ENCODE data around the gene KIAA0040. TPM values are rescaled to one million over a fixed set of nuclear protein-coding genes. Genes with fewer than 3 reads are reported as not detected.

The KIAA0040 gene
- total RNA-seq, 1 experiment from 2014 or later = 24.9 TPM

GRCh38 chr1:175126347-175126746 lies 66.2 kb downstream of the KIAA0040 start:
- TF ChIP-seq CTCF (IDR thresholded peaks at IDR 0.05; ENCODE audit: insufficient read depth in 1 of 2, low read depth in 1 of 2, low read length in 1 of 2, severe bottlenecking in 1 of 2, unreplicated experiment in 1 of 2) = no peak
- no peak for DNase-seq
- CTCF ChIA-PET = interaction anchor here (2.5 kb wide), 1 partner anchor 97 kb away, joined by 141 read pairs; no protein-coding TSS in a partner anchor
- POLR2A ChIA-PET = no interaction called here
- H3K27me3 ChIP-seq (replicated peaks; ENCODE audit: control insufficient read depth, insufficient read depth, low read length) = no peaks in the 10 kb centered on the region
- Mint-ChIP-seq H3K9me3 (ENCODE audit: unreplicated experiment) (no peaks in the 10 kb centered on the region), H3K4me3 (ENCODE audit: unreplicated experiment) (no peak overlapping the region), H3K27ac (ENCODE audit: unreplicated experiment) (no peak overlapping the region), H3K36me3 (ENCODE audit: insufficient read depth, unreplicated experiment) (no peaks in the 10 kb centered on the region), H3K4me1 (ENCODE audit: low read depth, unreplicated experiment) (no peaks in the 10 kb centered on the region), H3K27me3 (ENCODE audit: insufficient read depth, unreplicated experiment) (peaks cover 2% of the 10 kb centered on the region)
- no TSS peak for BruUV-seq (replicated peaks)
- H3K4me1 ChIP-seq = peaks cover 9% of the 10 kb centered on the region
- H3K9me3 ChIP-seq = no peaks in the 10 kb centered on the region
- H3K36me3 ChIP-seq (ENCODE audit: control insufficient read depth, insufficient read depth, low read length) = no peaks in the 10 kb centered on the region
- intact Hi-C loops (cut with micrococcal nuclease; ENCODE audit: unreplicated experiment) = no loop called here
- H3K4me3 ChIP-seq (ENCODE audit: low read depth, low read length) = no peak overlapping the region

DNA sequence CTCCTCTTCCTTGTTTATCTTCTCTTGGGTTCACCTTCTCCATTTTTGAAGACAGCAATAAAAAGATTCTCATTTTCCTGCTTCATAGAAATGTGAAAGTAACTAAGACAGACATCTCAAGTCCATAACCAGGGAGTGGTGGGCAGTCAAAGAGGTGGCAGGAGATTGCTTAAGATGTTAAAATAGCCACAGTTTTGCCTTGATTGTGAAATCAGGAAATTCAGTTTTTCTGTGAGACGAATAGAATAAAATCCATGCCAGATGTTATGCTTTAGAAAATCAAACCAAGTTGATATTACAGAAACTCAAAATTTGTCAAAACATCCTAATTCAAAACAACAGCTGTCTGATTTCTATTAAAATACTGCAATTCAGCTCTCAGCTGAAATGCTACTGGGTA lies 67.7 kb downstream of the KIAA0040 start:
- no TSS peak for BruUV-seq (replicated peaks)
- no peaks in the 10 kb centered on the region for H3K4me1 Mint-ChIP-seq (ENCODE audit: low read depth, unreplicated experiment)
- no peak overlapping the region for H3K27ac Mint-ChIP-seq (ENCODE audit: unreplicated experiment)
- no peak overlapping the region for H3K4me3 Mint-ChIP-seq (ENCODE audit: unreplicated experiment)
- H3K9me3 ChIP-seq = no peaks in the 10 kb centered on the region
- intact Hi-C loops (cut with micrococcal nuclease; ENCODE audit: unreplicated experiment) = loop anchor here (1.0 kb wide), 3 partner anchors 49 to 355 kb away; no protein-coding TSS in a partner anchor
- H3K9me3 Mint-ChIP-seq (ENCODE audit: unreplicated experiment) = no peaks in the 10 kb centered on the region
- no peaks in the 10 kb centered on the region for H3K36me3 ChIP-seq (ENCODE audit: control insufficient read depth, insufficient read depth, low read length)
- H3K27me3 Mint-ChIP-seq (ENCODE audit: insufficient read depth, unreplicated experiment) = peaks cover 2% of the 10 kb centered on the region
- POLR2A ChIA-PET = interaction anchor here (0.8 to 1.1 kb wide), 4 partner anchors 49 to 125 kb away, joined by 4 to 6 read pairs (median 4); partner anchors contain the start of genes CACYBP and MRPS14
- H3K36me3 Mint-ChIP-seq (ENCODE audit: insufficient read depth, unreplicated experiment) = no peaks in the 10 kb centered on the region
- no peak overlapping the region for H3K4me3 ChIP-seq (ENCODE audit: low read depth, low read length)
- H3K27me3 ChIP-seq (replicated peaks; ENCODE audit: control insufficient read depth, insufficient read depth, low read length) = no peaks in the 10 kb centered on the region
- CTCF ChIA-PET = interaction anchor here (0.7 to 2.5 kb wide), 26 partner anchors 9 to 653 kb away, joined by 3 to 141 read pairs (median 4); partner anchors contain the start of genes CACYBP and MRPS14
- DNase-seq = no peak
- H3K4me1 ChIP-seq = peaks cover 9% of the 10 kb centered on the region
- TF ChIP-seq CTCF (IDR thresholded peaks at IDR 0.05; ENCODE audit: insufficient read depth in 1 of 2, low read depth in 1 of 2, low read length in 1 of 2, severe bottlenecking in 1 of 2, unreplicated experiment in 1 of 2) = no peak

- H3K4me1 ChIP-seq = no peaks in the 10 kb centered on the region
- POLR2A ChIA-PET = no interaction called here
- Mint-ChIP-seq H3K27me3 (ENCODE audit: insufficient read depth, unreplicated experiment) (peaks cover 2% of the 10 kb centered on the region), H3K27ac (ENCODE audit: unreplicated experiment) (no peak overlapping the region), H3K36me3 (ENCODE audit: insufficient read depth, unreplicated experiment) (no peaks in the 10 kb centered on the region), H3K4me3 (ENCODE audit: unreplicated experiment) (no peak overlapping the region), H3K4me1 (ENCODE audit: low read depth, unreplicated experiment) (no peaks in the 10 kb centered on the region), H3K9me3 (ENCODE audit: unreplicated experiment) (no peaks in the 10 kb centered on the region)
- H3K36me3 ChIP-seq (ENCODE audit: control insufficient read depth, insufficient read depth, low read length) = no peaks in the 10 kb centered on the region
- no peaks in the 10 kb centered on the region for H3K27me3 ChIP-seq (replicated peaks; ENCODE audit: control insufficient read depth, insufficient read depth, low read length)
- DNase-seq = no peak
- no peak for TF ChIP-seq CTCF (IDR thresholded peaks at IDR 0.05; ENCODE audit: insufficient read depth in 1 of 2, low read depth in 1 of 2, low read length in 1 of 2, severe bottlenecking in 1 of 2, unreplicated experiment in 1 of 2)
- no peaks in the 10 kb centered on the region for H3K9me3 ChIP-seq
- no peak overlapping the region for H3K4me3 ChIP-seq (ENCODE audit: low read depth, low read length)
- no TSS peak for BruUV-seq (replicated peaks)
- CTCF ChIA-PET = no interaction called here
- intact Hi-C loops (cut with micrococcal nuclease; ENCODE audit: unreplicated experiment) = no loop called here
Measured at GRCh38 chr1:175120511-175120910, 72.1 kb downstream of the KIAA0040 start.

Measured in Caco-2 (cell line).